ENCODE measurements around the gene ZNF385B.

GRCh38 chr2:179645047-179645446 lies 216.4 kb downstream of the ZNF385B start:
- no peak for TF ChIP-seq CTCF (IDR thresholded peaks at IDR 0.05)
- no peak for TF ChIP-seq MAX (CRISPR knock-in tag; IDR thresholded peaks at IDR 0.05)
- TF ChIP-seq TCF7 (CRISPR knock-in tag; IDR thresholded peaks at IDR 0.05; ENCODE audit: low read depth): no peak
- no peak for TF ChIP-seq ZNF138 (CRISPR knock-in tag; conservative IDR thresholded peaks at IDR 0.05)
- no peak for TF ChIP-seq ATF2 (CRISPR knock-in tag; IDR thresholded peaks at IDR 0.05; ENCODE audit: borderline replicate concordance, low read depth)
- no peak for TF ChIP-seq NR2C2 (CRISPR knock-in tag; IDR thresholded peaks at IDR 0.05)
- TF ChIP-seq ARID4B (CRISPR knock-in tag; IDR thresholded peaks at IDR 0.05; ENCODE audit: borderline replicate concordance): no peak
- no peak for TF ChIP-seq ZSCAN18 (CRISPR knock-in tag; IDR thresholded peaks at IDR 0.05)
- TF ChIP-seq FOXK1 (CRISPR knock-in tag; IDR thresholded peaks at IDR 0.05): no peak
- no peak for TF ChIP-seq STAT6 (CRISPR knock-in tag; conservative IDR thresholded peaks at IDR 0.05; ENCODE audit: low read depth)
- no peak for TF ChIP-seq JUN (CRISPR knock-in tag; IDR thresholded peaks at IDR 0.05)
- TF ChIP-seq ZNF263 (CRISPR knock-in tag; IDR thresholded peaks at IDR 0.05; ENCODE audit: low read depth): no peak
- no peak for TF ChIP-seq ZNF232 (CRISPR knock-in tag; IDR thresholded peaks at IDR 0.05)
- no peak for TF ChIP-seq USF2 (CRISPR knock-in tag; IDR thresholded peaks at IDR 0.05)
